RWPE1 (cell line): Measurements from ENCODE around the gene RAB40C.

Experiments
- CTCF ChIA-PET: fragments of 350-600 bp; sonication (Branson Sonifier 250); formaldehyde crosslinking; extraction: SDS; loops from one replicate; lab custom pipeline; 2021; lab: Yijun Ruan, JAX
- POLR2A ChIA-PET: fragments of 400-600 bp; formaldehyde crosslinking; extraction: SDS; loops from one replicate; lab custom pipeline; 2020; ENCODE audit warnings: antibody characterized with exemption; ENCODE audit not compliant: low non-redundant PET; lab: Yijun Ruan, JAX
- DNase-seq: peaks from one replicate; pipeline ENCODE4 v3.0.0; 2012; ENCODE audit warnings: low spot score
- H3K27ac ChIP-seq: fragments of 450-650 bp; 2 replicates; pipeline ENCODE4 v1.5.1; 2017
- CTCF ChIP-seq: fragments of 450-650 bp; conservative IDR thresholded peaks from 2 replicates; pipeline ENCODE4 v1.5.1; 2017; ENCODE audit warnings: low read depth, mild to moderate bottlenecking

Gene RAB40C

DNA sequence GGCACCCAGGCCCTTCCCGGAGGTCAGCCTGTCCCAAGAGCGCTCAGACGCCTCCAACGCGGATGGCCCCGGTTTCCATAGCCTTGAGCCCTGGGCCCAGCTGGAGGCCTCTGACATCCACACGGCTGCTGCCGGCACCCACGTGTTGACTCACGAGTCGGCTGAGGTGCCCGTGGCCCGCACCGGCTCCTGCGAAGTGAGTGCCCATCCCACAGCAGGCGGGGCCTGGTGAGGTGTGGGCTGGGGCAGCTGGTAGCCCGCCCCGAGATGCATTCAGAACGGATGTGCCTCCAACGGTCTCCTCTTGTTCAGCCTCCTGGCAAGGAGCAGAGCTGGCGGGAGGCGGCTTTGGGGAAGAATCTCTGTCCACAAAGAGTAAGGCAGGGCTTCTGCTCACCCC is 62.0 kb downstream of the RAB40C start:
- no peak for DNase-seq
- H3K27ac ChIP-seq: peak overlapping the region; percentile 89
- ChIA-PET POLR2A (no interaction called here), CTCF (interaction anchor here (0.6 kb wide), 1 partner anchor 200 kb away, joined by 12 read pairs; no protein-coding TSS in a partner anchor)
- TF ChIP-seq CTCF: no peak

- ChIA-PET CTCF (no interaction called here), POLR2A (interaction anchor here (0.9 kb wide), 1 partner anchor 23 kb away, joined by 3 read pairs; no protein-coding TSS in a partner anchor)
- no peak for DNase-seq
- H3K27ac ChIP-seq: peak overlapping the region; percentile 89
- TF ChIP-seq CTCF: no peak
Measured at GRCh38 chr16:652454-653305, 62.8 kb downstream of the RAB40C start.

GRCh38 chr16:654034-654433 is 64.2 kb downstream of the RAB40C start:
- peak overlapping the region; percentile 89 for H3K27ac ChIP-seq
- DNase-seq: no peak
- POLR2A ChIA-PET: no interaction called here
- CTCF ChIA-PET: interaction anchor here (0.6 kb wide), 2 partner anchors 53 to 117 kb away, joined by 3 to 4 read pairs; no protein-coding TSS in a partner anchor
- TF ChIP-seq CTCF: no peak

- TF ChIP-seq CTCF: no peak
- no peak for DNase-seq
- ChIA-PET CTCF (interaction anchor here (1.2 to 1.9 kb wide), 2 partner anchors 10 kb away, joined by 6 to 10 read pairs; no protein-coding TSS in a partner anchor), POLR2A (no interaction called here)
- H3K27ac ChIP-seq: no peak overlapping the region
Measured at GRCh38 chr16:657487-657886, 67.6 kb downstream of the RAB40C start.

DNA sequence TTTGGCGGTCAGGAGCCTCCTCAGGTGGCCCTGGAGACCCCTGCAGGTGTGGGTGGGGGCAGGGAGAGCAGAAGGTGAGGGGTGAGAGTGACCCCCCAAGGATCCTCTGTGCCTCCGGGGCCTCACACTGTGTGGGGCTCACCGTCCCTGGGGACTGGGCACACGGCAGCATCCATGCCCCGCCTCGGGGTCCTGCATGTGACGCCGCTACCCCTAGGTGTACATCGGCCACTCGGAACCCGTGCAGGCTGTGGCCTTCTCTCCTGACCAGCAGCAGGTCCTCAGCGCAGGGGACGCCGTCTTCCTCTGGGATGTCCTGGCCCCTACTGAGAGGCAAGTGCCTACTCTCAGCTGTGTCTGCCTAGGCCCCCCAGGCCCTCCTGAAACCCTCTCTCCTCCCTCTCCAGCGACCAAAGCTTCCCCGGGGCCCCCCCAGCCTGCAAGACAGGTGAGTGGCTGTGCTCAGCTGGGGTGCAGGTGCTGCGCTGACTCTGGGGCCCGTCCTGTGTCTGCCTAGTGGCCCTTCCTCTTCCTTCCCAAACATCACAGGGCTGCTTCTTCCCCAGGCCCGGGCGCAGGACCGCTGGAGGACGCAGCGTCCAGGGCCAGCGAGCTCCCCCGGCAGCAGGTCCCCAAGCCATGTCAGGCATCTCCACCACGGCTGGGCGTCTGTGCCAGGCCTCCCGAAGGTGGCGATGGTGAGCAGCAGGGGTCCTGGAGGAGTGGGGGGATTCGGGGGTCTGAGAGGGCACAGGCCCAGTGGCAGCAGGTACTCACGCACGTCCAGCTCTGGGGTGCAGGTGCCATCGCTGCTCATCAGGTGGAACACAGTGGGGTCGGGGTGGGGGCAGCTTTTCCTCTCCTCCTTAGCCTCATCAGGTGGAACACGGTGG is 69.1 kb downstream of the RAB40C start:
- POLR2A ChIA-PET: no interaction called here
- H3K27ac ChIP-seq: peak overlapping the region; percentile 75
- CTCF ChIA-PET: interaction anchor here (0.6 to 1.2 kb wide), 3 partner anchors 9 to 66 kb away, joined by 3 to 4 read pairs (median 3); no protein-coding TSS in a partner anchor
- no peak for TF ChIP-seq CTCF
- no peak for DNase-seq

- no peak for TF ChIP-seq CTCF
- H3K27ac ChIP-seq: peak overlapping the region; percentile 75
- DNase-seq: no peak
- POLR2A ChIA-PET: no interaction called here
- CTCF ChIA-PET: interaction anchor here (0.6 to 1.5 kb wide), 4 partner anchors 9 to 67 kb away, joined by 3 to 9 read pairs (median 4); no protein-coding TSS in a partner anchor
Measured at GRCh38 chr16:659618-660017, 69.8 kb downstream of the RAB40C start.
